GM12878 (cell line): ENCODE measurements around the gene TASL.

Source experiments
- EZH2 ChIP-seq: IDR thresholded peaks from 2 replicates; pipeline ENCODE4 v1.6.1; 2012; ENCODE audit warnings: low read depth, mild to moderate bottlenecking, control low read depth, inconsistent platforms, low read length, borderline replicate concordance; ENCODE audit not compliant: control insufficient read depth
- JUNB ChIP-seq: IDR thresholded peaks from 2 replicates; pipeline ENCODE4 v1.6.1; 2016; ENCODE audit warnings: antibody characterized with exemption, mild to moderate bottlenecking
- YBX1 ChIP-seq: fragments of 450-650 bp; IDR thresholded peaks from 2 replicates; pipeline ENCODE4 v1.6.1; 2016; ENCODE audit warnings: antibody characterized with exemption
- ZNF274 ChIP-seq: IDR thresholded peaks from one replicate; pipeline ENCODE4 v1.8.0; 2011; ENCODE audit not compliant: insufficient read length, insufficient read depth
- TF ChIP-seq, protein P1 (sequence below): fragments of 450-650 bp; IDR thresholded peaks from 2 replicates; pipeline ENCODE4 v1.6.1; 2017; ENCODE audit warnings: mild to moderate bottlenecking, moderate library complexity
- TF ChIP-seq, protein P2 (sequence below): fragments of 450-650 bp; conservative IDR thresholded peaks from 2 replicates; pipeline ENCODE4 v1.6.1; 2017; ENCODE audit warnings: mild to moderate bottlenecking, moderate library complexity
- TF ChIP-seq, protein P3 (sequence below), 3 experiments: IDR thresholded peaks in 2 of 3; conservative IDR thresholded peaks in 1 of 3; 2 replicates each; pipeline ENCODE4 v1.5.1; 2011; ENCODE audit warnings: low read depth in 3 of 3, low read length in 3 of 3, mild to moderate bottlenecking in 3 of 3, control low read depth in 2 of 3, moderate library complexity in 2 of 3, inconsistent platforms in 1 of 3, mixed read lengths in 1 of 3; ENCODE audit not compliant: control insufficient read depth in 2 of 3, insufficient read depth in 1 of 3; ENCODE audit errors: extremely low read depth in 1 of 3
- TF ChIP-seq, protein P4 (sequence below): IDR thresholded peaks from 2 replicates; pipeline ENCODE4 v1.6.1; 2011; ENCODE audit warnings: low read depth, low read length, improper control_type of control experiment, borderline replicate concordance

DNA sequence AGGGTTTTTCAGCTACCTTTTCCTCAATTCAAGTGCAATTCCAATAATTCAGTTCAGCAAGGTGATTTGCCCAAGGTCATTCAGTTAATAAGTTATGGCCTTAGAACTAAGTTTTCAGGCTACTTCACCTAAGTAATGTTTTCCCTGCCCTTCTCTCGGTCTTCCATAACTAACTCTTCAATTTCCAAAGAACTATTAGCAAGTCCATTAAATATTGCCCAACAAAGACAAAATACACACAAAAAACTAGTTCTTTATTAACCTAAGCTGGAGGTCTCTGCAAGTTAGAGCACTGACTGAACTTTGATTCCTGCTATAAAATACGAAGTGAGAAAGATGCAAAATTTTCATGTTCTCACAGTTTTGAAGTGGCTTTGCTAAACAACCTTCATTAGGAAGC lies 48.8 kb upstream of the TASL start:
- TF ChIP-seq, protein P1, sequence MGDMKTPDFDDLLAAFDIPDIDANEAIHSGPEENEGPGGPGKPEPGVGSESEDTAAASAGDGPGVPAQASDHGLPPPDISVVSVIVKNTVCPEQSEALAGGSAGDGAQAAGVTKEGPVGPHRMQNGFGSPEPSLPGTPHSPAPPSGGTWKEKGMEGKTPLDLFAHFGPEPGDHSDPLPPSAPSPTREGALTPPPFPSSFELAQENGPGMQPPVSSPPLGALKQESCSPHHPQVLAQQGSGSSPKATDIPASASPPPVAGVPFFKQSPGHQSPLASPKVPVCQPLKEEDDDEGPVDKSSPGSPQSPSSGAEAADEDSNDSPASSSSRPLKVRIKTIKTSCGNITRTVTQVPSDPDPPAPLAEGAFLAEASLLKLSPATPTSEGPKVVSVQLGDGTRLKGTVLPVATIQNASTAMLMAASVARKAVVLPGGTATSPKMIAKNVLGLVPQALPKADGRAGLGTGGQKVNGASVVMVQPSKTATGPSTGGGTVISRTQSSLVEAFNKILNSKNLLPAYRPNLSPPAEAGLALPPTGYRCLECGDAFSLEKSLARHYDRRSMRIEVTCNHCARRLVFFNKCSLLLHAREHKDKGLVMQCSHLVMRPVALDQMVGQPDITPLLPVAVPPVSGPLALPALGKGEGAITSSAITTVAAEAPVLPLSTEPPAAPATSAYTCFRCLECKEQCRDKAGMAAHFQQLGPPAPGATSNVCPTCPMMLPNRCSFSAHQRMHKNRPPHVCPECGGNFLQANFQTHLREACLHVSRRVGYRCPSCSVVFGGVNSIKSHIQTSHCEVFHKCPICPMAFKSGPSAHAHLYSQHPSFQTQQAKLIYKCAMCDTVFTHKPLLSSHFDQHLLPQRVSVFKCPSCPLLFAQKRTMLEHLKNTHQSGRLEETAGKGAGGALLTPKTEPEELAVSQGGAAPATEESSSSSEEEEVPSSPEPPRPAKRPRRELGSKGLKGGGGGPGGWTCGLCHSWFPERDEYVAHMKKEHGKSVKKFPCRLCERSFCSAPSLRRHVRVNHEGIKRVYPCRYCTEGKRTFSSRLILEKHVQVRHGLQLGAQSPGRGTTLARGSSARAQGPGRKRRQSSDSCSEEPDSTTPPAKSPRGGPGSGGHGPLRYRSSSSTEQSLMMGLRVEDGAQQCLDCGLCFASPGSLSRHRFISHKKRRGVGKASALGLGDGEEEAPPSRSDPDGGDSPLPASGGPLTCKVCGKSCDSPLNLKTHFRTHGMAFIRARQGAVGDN: no peak
- TF ChIP-seq, protein P2, sequence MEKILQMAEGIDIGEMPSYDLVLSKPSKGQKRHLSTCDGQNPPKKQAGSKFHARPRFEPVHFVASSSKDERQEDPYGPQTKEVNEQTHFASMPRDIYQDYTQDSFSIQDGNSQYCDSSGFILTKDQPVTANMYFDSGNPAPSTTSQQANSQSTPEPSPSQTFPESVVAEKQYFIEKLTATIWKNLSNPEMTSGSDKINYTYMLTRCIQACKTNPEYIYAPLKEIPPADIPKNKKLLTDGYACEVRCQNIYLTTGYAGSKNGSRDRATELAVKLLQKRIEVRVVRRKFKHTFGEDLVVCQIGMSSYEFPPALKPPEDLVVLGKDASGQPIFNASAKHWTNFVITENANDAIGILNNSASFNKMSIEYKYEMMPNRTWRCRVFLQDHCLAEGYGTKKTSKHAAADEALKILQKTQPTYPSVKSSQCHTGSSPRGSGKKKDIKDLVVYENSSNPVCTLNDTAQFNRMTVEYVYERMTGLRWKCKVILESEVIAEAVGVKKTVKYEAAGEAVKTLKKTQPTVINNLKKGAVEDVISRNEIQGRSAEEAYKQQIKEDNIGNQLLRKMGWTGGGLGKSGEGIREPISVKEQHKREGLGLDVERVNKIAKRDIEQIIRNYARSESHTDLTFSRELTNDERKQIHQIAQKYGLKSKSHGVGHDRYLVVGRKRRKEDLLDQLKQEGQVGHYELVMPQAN: no peak
- TF ChIP-seq, protein P3, sequence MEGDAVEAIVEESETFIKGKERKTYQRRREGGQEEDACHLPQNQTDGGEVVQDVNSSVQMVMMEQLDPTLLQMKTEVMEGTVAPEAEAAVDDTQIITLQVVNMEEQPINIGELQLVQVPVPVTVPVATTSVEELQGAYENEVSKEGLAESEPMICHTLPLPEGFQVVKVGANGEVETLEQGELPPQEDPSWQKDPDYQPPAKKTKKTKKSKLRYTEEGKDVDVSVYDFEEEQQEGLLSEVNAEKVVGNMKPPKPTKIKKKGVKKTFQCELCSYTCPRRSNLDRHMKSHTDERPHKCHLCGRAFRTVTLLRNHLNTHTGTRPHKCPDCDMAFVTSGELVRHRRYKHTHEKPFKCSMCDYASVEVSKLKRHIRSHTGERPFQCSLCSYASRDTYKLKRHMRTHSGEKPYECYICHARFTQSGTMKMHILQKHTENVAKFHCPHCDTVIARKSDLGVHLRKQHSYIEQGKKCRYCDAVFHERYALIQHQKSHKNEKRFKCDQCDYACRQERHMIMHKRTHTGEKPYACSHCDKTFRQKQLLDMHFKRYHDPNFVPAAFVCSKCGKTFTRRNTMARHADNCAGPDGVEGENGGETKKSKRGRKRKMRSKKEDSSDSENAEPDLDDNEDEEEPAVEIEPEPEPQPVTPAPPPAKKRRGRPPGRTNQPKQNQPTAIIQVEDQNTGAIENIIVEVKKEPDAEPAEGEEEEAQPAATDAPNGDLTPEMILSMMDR (IDR thresholded peaks at IDR 0.05 in 2 of 3, conservative IDR thresholded peaks at IDR 0.05 in 1 of 3; ENCODE audit: control insufficient read depth in 2 of 3, extremely low read depth in 1 of 3, insufficient read depth in 1 of 3, low read depth in 3 of 3, low read length in 3 of 3): no peak
- TF ChIP-seq EZH2 (no peak), JUNB (no peak), YBX1 (no peak), ZNF274 (no peak)
- TF ChIP-seq, protein P4, sequence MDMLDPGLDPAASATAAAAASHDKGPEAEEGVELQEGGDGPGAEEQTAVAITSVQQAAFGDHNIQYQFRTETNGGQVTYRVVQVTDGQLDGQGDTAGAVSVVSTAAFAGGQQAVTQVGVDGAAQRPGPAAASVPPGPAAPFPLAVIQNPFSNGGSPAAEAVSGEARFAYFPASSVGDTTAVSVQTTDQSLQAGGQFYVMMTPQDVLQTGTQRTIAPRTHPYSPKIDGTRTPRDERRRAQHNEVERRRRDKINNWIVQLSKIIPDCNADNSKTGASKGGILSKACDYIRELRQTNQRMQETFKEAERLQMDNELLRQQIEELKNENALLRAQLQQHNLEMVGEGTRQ: no peak
